B cell (primary cell): Measurements from ENCODE around the gene MSL1.

Experiments
- CTCF ChIP-seq: fragments of 200-600 bp; IDR thresholded peaks from one replicate; pipeline ENCODE4 v1.8.0; 2022; ENCODE audit warnings: antibody characterized with exemption, mild to moderate bottlenecking
- EZH2 ChIP-seq: IDR thresholded peaks from 2 replicates; pipeline ENCODE4 v1.6.1; 2012; ENCODE audit warnings: borderline replicate concordance, low read depth, mild to moderate bottlenecking, moderate library complexity, low read length; ENCODE audit not compliant: insufficient read depth, poor library complexity, severe bottlenecking

DNA sequence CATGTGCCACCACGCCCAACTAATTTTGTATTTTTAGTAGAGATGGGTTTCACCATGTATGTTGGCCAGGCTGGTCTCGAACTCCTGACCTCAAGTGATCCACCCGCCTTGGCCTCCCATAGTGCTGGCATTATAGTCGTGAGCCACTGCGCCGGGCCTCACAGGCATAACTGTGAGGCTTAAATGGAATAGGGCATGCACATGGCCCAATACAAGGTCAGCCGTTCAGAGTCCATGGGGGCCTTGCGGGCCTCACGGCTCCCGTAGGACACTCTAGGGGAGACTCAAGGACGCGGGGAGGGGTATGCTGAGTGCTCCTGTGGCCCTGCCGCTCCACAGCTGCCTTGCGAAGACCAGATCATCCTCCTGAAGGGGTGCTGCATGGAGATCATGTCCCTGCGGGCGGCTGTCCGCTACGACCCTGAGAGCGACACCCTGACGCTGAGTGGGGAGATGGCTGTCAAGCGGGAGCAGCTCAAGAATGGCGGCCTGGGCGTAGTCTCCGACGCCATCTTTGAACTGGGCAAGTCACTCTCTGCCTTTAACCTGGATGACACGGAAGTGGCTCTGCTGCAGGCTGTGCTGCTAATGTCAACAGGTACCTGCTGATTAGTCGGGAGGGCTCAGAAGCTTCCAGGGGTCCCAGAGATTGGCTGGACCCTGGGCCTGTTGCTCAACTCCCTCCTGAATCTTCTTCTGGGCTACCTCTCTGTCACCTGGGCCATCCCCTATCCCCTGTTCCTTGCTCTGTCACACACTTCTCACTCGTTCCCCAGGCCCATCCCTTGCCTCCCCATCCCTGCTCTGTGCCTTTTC is 33.7 kb upstream of the MSL1 start:
- TF ChIP-seq EZH2 = no peak
- TF ChIP-seq CTCF = no peak
